GM13976 (cell line): ENCODE data around the gene MLLT6.

Experiments
- DNase-seq: peaks from one replicate; pipeline ENCODE4 v3.0.0; 2012; ENCODE audit warnings: low spot score
- CTCF ChIP-seq: IDR thresholded peaks from 2 replicates; pipeline ENCODE4 v1.5.1; 2012; ENCODE audit warnings: borderline replicate concordance, mild to moderate bottlenecking; ENCODE audit not compliant: insufficient read depth; ENCODE audit errors: extremely low read depth, missing control alignments, control extremely low read depth
- in situ Hi-C: fragments of 300-500 bp; cut with MboI; formaldehyde crosslinking; loops from one replicate; pipeline ENCODE4 v1.12.0; 2022; ENCODE audit warnings: low sequenced_read_pairs, mixed read lengths, inconsistent platforms; ENCODE audit not compliant: unreplicated experiment

The MLLT6 gene

GRCh38 chr17:38766341-38766740, 61.3 kb downstream of the MLLT6 start:
- no peak for DNase-seq
- in situ Hi-C loops: no loop called here
- no peak for TF ChIP-seq CTCF

GRCh38 chr17:38768417-38768816, 63.3 kb downstream of the MLLT6 start:
- no peak for DNase-seq
- TF ChIP-seq CTCF: no peak
- in situ Hi-C loops: no loop called here

- TF ChIP-seq CTCF: no peak
- no peak for DNase-seq
- in situ Hi-C loops: no loop called here
Observed at GRCh38 chr17:38773258-38773657, 68.2 kb downstream of the MLLT6 start.

GRCh38 chr17:38777641-38778250, 72.7 kb downstream of the MLLT6 start:
- in situ Hi-C loops: no loop called here
- TF ChIP-seq CTCF: no peak
- no peak for DNase-seq
